ENCODE measurements around the gene KCNAB1.

DNA sequence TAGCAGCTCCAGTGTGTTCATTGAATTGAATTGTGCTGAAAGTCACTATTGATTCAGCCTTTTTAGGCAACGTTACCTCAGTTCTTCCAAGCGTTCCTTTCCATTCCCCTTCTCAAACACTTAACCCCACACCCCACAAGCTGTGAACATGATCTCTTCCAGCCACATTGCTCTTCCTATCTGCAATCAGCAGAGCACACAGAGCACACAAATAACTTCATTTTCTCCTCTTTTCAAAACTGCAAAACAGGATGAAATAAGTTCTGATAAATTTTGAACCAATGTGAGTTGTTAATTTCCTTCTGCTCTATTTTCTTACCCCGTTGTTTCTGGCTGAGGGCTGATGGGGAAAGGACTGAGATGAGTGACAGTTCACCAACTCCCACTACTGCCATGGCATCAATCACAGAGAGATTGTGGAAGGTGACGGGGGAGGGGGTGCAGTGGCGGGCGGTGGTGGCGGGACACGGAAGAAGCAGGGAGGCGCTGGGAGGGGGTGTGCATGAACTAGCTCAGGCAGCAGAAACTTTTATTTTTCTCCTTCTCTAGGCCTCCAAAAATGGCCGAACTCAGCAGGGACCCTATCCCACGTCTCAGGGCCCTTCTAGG, 287.3 kb downstream of the KCNAB1 start:
- TF ChIP-seq, protein P1, sequence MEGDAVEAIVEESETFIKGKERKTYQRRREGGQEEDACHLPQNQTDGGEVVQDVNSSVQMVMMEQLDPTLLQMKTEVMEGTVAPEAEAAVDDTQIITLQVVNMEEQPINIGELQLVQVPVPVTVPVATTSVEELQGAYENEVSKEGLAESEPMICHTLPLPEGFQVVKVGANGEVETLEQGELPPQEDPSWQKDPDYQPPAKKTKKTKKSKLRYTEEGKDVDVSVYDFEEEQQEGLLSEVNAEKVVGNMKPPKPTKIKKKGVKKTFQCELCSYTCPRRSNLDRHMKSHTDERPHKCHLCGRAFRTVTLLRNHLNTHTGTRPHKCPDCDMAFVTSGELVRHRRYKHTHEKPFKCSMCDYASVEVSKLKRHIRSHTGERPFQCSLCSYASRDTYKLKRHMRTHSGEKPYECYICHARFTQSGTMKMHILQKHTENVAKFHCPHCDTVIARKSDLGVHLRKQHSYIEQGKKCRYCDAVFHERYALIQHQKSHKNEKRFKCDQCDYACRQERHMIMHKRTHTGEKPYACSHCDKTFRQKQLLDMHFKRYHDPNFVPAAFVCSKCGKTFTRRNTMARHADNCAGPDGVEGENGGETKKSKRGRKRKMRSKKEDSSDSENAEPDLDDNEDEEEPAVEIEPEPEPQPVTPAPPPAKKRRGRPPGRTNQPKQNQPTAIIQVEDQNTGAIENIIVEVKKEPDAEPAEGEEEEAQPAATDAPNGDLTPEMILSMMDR (IDR thresholded peaks at IDR 0.05 in 2 of 3, conservative IDR thresholded peaks at IDR 0.05 in 1 of 3; ENCODE audit: borderline replicate concordance in 1 of 3, insufficient read depth in 1 of 3, low read depth in 2 of 3, low read length in 2 of 3), result no peak
- TF ChIP-seq, protein P2, sequence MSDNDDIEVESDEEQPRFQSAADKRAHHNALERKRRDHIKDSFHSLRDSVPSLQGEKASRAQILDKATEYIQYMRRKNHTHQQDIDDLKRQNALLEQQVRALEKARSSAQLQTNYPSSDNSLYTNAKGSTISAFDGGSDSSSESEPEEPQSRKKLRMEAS (IDR thresholded peaks at IDR 0.05), result no peak
- TF ChIP-seq JUND (IDR thresholded peaks at IDR 0.05) (no peak), EZH2 (IDR thresholded peaks at IDR 0.05) (no peak), TCF7L2 (IDR thresholded peaks at IDR 0.05; ENCODE audit: borderline replicate concordance, extremely low read depth, insufficient read depth, insufficient read length) (no peak), POLR2A (IDR thresholded peaks at IDR 0.05; ENCODE audit: borderline replicate concordance, extremely low read depth, insufficient read depth, insufficient read length) (no peak), ZNF274 (IDR thresholded peaks at IDR 0.05; ENCODE audit: low read depth, low read length) (no peak), POLR2AphosphoS5 (IDR thresholded peaks at IDR 0.05; ENCODE audit: low read depth, low read length) (no peak), SP1 (IDR thresholded peaks at IDR 0.05; ENCODE audit: low read depth) (no peak)
- TF ChIP-seq, protein P3, sequence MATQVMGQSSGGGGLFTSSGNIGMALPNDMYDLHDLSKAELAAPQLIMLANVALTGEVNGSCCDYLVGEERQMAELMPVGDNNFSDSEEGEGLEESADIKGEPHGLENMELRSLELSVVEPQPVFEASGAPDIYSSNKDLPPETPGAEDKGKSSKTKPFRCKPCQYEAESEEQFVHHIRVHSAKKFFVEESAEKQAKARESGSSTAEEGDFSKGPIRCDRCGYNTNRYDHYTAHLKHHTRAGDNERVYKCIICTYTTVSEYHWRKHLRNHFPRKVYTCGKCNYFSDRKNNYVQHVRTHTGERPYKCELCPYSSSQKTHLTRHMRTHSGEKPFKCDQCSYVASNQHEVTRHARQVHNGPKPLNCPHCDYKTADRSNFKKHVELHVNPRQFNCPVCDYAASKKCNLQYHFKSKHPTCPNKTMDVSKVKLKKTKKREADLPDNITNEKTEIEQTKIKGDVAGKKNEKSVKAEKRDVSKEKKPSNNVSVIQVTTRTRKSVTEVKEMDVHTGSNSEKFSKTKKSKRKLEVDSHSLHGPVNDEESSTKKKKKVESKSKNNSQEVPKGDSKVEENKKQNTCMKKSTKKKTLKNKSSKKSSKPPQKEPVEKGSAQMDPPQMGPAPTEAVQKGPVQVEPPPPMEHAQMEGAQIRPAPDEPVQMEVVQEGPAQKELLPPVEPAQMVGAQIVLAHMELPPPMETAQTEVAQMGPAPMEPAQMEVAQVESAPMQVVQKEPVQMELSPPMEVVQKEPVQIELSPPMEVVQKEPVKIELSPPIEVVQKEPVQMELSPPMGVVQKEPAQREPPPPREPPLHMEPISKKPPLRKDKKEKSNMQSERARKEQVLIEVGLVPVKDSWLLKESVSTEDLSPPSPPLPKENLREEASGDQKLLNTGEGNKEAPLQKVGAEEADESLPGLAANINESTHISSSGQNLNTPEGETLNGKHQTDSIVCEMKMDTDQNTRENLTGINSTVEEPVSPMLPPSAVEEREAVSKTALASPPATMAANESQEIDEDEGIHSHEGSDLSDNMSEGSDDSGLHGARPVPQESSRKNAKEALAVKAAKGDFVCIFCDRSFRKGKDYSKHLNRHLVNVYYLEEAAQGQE (IDR thresholded peaks at IDR 0.05; ENCODE audit: low read depth), result no peak

Data from HCT116 (cell line).